Measurements from ENCODE around the gene NLRP9.
"Not testable (repeated sequence)": the region's sequence is repeated elsewhere in the genome, so short reads cannot be mapped to it uniquely, and the experiment has no call there.

Gene NLRP9

DNA sequence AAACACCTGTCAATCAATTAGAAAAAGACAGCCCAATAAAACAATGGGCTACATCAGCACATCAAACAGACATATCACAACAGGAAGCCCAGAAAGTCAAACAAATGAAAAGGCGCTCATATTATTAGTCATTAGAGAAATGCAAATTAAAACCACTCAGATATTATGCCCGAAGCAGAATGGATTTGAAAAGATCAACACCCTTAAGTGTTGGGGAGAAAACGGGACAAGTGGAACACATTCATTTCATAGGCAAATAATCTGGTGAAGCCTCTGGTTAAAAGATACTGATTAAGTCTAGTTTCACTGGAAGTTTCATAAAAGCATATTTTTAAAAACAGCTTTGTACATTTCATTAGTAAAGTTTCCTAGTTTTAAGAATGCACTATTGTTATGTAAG is 17.4 kb downstream of the NLRP9 start:
- H3K4me3 ChIP-seq (ENCODE audit: insufficient read depth, low read length, poor library complexity, severe bottlenecking) = no peak overlapping the region
- no peaks in the 10 kb centered on the region for H3F3A ChIP-seq (ENCODE audit: insufficient read depth)
- H3K27ac ChIP-seq (ENCODE audit: low read depth, low read length) = no peak overlapping the region
- TF ChIP-seq EZH2phosphoT487 (conservative IDR thresholded peaks at IDR 0.05; ENCODE audit: low read length) = no peak
- TF ChIP-seq, protein P1, sequence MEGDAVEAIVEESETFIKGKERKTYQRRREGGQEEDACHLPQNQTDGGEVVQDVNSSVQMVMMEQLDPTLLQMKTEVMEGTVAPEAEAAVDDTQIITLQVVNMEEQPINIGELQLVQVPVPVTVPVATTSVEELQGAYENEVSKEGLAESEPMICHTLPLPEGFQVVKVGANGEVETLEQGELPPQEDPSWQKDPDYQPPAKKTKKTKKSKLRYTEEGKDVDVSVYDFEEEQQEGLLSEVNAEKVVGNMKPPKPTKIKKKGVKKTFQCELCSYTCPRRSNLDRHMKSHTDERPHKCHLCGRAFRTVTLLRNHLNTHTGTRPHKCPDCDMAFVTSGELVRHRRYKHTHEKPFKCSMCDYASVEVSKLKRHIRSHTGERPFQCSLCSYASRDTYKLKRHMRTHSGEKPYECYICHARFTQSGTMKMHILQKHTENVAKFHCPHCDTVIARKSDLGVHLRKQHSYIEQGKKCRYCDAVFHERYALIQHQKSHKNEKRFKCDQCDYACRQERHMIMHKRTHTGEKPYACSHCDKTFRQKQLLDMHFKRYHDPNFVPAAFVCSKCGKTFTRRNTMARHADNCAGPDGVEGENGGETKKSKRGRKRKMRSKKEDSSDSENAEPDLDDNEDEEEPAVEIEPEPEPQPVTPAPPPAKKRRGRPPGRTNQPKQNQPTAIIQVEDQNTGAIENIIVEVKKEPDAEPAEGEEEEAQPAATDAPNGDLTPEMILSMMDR (IDR thresholded peaks at IDR 0.05; ENCODE audit: insufficient read depth, low read length, poor library complexity, severe bottlenecking) = no peak
- H3K79me2 ChIP-seq (ENCODE audit: insufficient read depth, low read length) = no peaks in the 10 kb centered on the region
- no peak overlapping the region for H2AFZ ChIP-seq (ENCODE audit: low read depth, low read length, severe bottlenecking)
- no peaks in the 10 kb centered on the region for H3K36me3 ChIP-seq (ENCODE audit: low read length)
- no peaks in the 10 kb centered on the region for H4K20me1 ChIP-seq (ENCODE audit: low read depth, low read length)
- peaks cover 11% of the 10 kb centered on the region; the same call in 1 of the 2 replicates for H3K9me3 ChIP-seq (ENCODE audit: insufficient read depth, low read length)
- H3K4me2 ChIP-seq (ENCODE audit: low read depth, low read length, poor library complexity, severe bottlenecking) = no peak overlapping the region
- H3K9me2 ChIP-seq (replicated peaks; ENCODE audit: insufficient read depth, low read length) = no peaks in the 10 kb centered on the region
- no peaks in the 10 kb centered on the region for H3K27me3 ChIP-seq (ENCODE audit: low read length)
- no peak overlapping the region for H3K9ac ChIP-seq (ENCODE audit: low read length)

DNA sequence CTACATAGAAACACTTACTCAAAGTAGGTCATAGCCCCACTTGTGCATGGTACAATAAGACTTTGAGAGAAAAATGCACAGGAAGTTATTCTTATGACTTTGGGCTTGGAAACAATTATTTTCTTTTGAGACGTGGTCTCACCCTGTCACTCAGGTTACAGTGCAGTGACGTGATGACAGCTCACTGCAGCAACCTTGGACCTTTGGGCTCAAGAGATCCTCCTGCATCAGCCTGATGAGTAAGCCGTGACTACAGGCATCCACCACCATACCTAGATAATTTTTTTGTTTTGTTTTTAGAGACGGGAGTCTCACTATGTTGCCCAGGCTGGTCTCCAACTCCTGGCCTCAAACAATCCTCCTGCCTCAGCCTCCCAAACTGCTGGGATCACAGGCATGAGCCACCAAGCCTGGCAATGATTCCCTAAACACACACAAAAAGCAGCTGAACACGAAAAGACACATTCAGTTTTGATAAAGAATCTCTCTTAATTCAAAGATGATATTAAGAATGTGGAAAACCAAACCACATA is 17.9 kb downstream of the NLRP9 start:
- Histone ChIP-seq H3K4me3 (ENCODE audit: insufficient read depth, low read length, poor library complexity, severe bottlenecking) (no peak overlapping the region), H2AFZ (ENCODE audit: low read depth, low read length, severe bottlenecking) (no peak overlapping the region), H4K20me1 (ENCODE audit: low read depth, low read length) (no peaks in the 10 kb centered on the region), H3K9me3 (ENCODE audit: insufficient read depth, low read length) (peaks cover 11% of the 10 kb centered on the region; the same call in 1 of the 2 replicates), H3K79me2 (ENCODE audit: insufficient read depth, low read length) (no peaks in the 10 kb centered on the region), H3K9ac (ENCODE audit: low read length) (no peak overlapping the region), H3K9me2 (replicated peaks; ENCODE audit: insufficient read depth, low read length) (no peaks in the 10 kb centered on the region), H3K27me3 (ENCODE audit: low read length) (no peaks in the 10 kb centered on the region), H3K36me3 (ENCODE audit: low read length) (no peaks in the 10 kb centered on the region), H3K4me2 (ENCODE audit: low read depth, low read length, poor library complexity, severe bottlenecking) (no peak overlapping the region), H3K27ac (ENCODE audit: low read depth, low read length) (no peak overlapping the region), H3F3A (ENCODE audit: insufficient read depth) (no peaks in the 10 kb centered on the region)
- TF ChIP-seq, protein P1 (IDR thresholded peaks at IDR 0.05; ENCODE audit: insufficient read depth, low read length, poor library complexity, severe bottlenecking) = no peak
- TF ChIP-seq EZH2phosphoT487 (conservative IDR thresholded peaks at IDR 0.05; ENCODE audit: low read length) = no peak

GRCh38 chr19:55717879-55718711 is 20.1 kb downstream of the NLRP9 start:
- not testable (repeated sequence) for H3K9me2 ChIP-seq (replicated peaks; ENCODE audit: insufficient read depth, low read length); H3K27ac ChIP-seq (ENCODE audit: low read depth, low read length); H3K9ac ChIP-seq (ENCODE audit: low read length); H3K4me2 ChIP-seq (ENCODE audit: low read depth, low read length, poor library complexity, severe bottlenecking); H4K20me1 ChIP-seq (ENCODE audit: low read depth, low read length); H3K36me3 ChIP-seq (ENCODE audit: low read length); H3K4me3 ChIP-seq (ENCODE audit: insufficient read depth, low read length, poor library complexity, severe bottlenecking); H2AFZ ChIP-seq (ENCODE audit: low read depth, low read length, severe bottlenecking); H3K79me2 ChIP-seq (ENCODE audit: insufficient read depth, low read length); H3F3A ChIP-seq (ENCODE audit: insufficient read depth); H3K27me3 ChIP-seq (ENCODE audit: low read length)
- H3K9me3 ChIP-seq (ENCODE audit: insufficient read depth, low read length) = peaks cover 11% of the 10 kb centered on the region; the same call in 1 of the 2 replicates

DNA sequence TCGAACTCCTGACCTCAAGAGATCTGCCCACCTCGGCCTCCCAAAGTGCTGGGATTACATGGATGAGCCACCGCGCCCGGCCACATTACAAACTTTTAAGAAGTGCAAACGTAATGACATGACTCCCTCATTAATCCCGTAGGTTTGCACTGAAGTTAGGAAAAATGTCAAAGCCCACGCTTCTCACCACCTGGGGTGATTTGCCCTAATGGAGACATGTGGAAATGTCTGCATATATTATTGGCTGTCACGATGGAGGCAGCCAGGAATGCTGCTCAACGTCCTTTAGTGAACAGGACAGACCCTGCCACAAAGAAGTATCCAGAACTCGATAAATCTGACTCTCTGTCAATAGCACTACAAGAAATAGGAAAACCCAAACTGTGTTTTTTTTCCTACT is 21.0 kb downstream of the NLRP9 start:
- Histone ChIP-seq H3K9me2 (replicated peaks; ENCODE audit: insufficient read depth, low read length) (no peaks in the 10 kb centered on the region), H3K79me2 (ENCODE audit: insufficient read depth, low read length) (no peaks in the 10 kb centered on the region), H3K9me3 (ENCODE audit: insufficient read depth, low read length) (peaks cover 11% of the 10 kb centered on the region; the same call in 1 of the 2 replicates), H4K20me1 (ENCODE audit: low read depth, low read length) (no peaks in the 10 kb centered on the region), H3K27ac (ENCODE audit: low read depth, low read length) (no peak overlapping the region), H3K4me2 (ENCODE audit: low read depth, low read length, poor library complexity, severe bottlenecking) (no peak overlapping the region), H3K36me3 (ENCODE audit: low read length) (no peaks in the 10 kb centered on the region), H3K4me3 (ENCODE audit: insufficient read depth, low read length, poor library complexity, severe bottlenecking) (no peak overlapping the region), H2AFZ (ENCODE audit: low read depth, low read length, severe bottlenecking) (no peak overlapping the region), H3K9ac (ENCODE audit: low read length) (no peak overlapping the region), H3F3A (ENCODE audit: insufficient read depth) (no peaks in the 10 kb centered on the region), H3K27me3 (ENCODE audit: low read length) (no peaks in the 10 kb centered on the region)
- TF ChIP-seq EZH2phosphoT487 (conservative IDR thresholded peaks at IDR 0.05; ENCODE audit: low read length) = no peak
- TF ChIP-seq, protein P1 (IDR thresholded peaks at IDR 0.05; ENCODE audit: insufficient read depth, low read length, poor library complexity, severe bottlenecking) = no peak
